Left lung (tissue), 10 donors: ENCODE results near the gene GCGR. TPM values are rescaled to one million over a fixed set of nuclear protein-coding genes. Genes with fewer than 3 reads are reported as not detected.

Experiments
- ATAC-seq: fragments of 200-7000 bp; cut with Tn5 transposase; one replicate; pipeline ENCODE4 v1.9.1; 2020; ENCODE audit warnings: moderate library complexity
- DNase-seq, 4 donors: peaks; one replicate each; pipeline ENCODE4 v3.0.0-alpha.2; 2013 to 2020
- H3K27ac ChIP-seq, 2 donors: fragments of 200-600 bp; sonication (generic) in 1 of 2; one replicate each; pipeline versions ENCODE4 v1.5.0 to v1.8.0; 2020 to 2021
- H3K27me3 ChIP-seq, 2 donors: fragments of 200-600 bp; sonication (generic) in 1 of 2; one replicate each; pipeline versions ENCODE4 v1.5.0 to v1.8.0; 2020 to 2021
- H3K36me3 ChIP-seq, 2 donors: fragments of 200-600 bp; sonication (generic) in 1 of 2; one replicate each; pipeline versions ENCODE4 v1.5.0 to v1.8.0; 2020 to 2021
- H3K4me1 ChIP-seq, 2 donors: fragments of 200-600 bp; one replicate each; pipeline ENCODE4 v1.8.0; 2021
- H3K4me3 ChIP-seq, 2 donors: fragments of 200-600 bp; sonication (generic) in 1 of 2; one replicate each; pipeline versions ENCODE4 v1.5.0 to v1.8.0; 2020 to 2021; ENCODE audit warnings: mild to moderate bottlenecking in 1 of 2
- H3K9me3 ChIP-seq, 2 donors: fragments of 200-600 bp; sonication (generic) in 1 of 2; one replicate each; pipeline versions ENCODE4 v1.5.0 to v1.8.0; 2020 to 2021
- CTCF ChIP-seq, 2 donors: fragments of 200-600 bp; sonication (generic) in 1 of 2; IDR thresholded peaks; one replicate each; pipeline versions ENCODE4 v1.5.0 to v1.8.0; 2021; ENCODE audit warnings: antibody characterized with exemption in 2 of 2
- intact Hi-C, 2 donors: fragments of 100-400 bp; cut with DNase I; formaldehyde crosslinking; loops; one replicate each; pipeline versions ENCODE4 v1.11.2 to v1.14.2; 2022
- polyA plus RNA-seq, 6 donors: library from polyadenylated mRNA; unstranded; fragments of 120-200 nt; gene quantifications; one replicate each; pipeline ENCODE4 v1.2.1, GENCODE V29; 2013; ENCODE audit not compliant: insufficient read length in 6 of 6
- total RNA-seq, 2 donors: library from RNA; stranded (reverse); fragmentation: NEBNext Ultra II Directional; extraction: Animal tissue kit (Norgen Biotek cat#: 25700); gene quantifications; one replicate each; pipeline ENCODE4 v1.2.1, GENCODE V29; 2021
- donor health status: DM: no; HTN: yes; CAD: no.
- donor health status: DM: no; HTN: no; CAD: no.

GCGR gene
- total and polyA plus RNA-seq, 8 donors: 0.13 to 0.37 (median 0.26) TPM; not detected in 3

GRCh38 chr17:81808778-81809555 is 5.0 kb downstream of the GCGR start:
- H3K9me3 ChIP-seq: no peaks in the 10 kb centered on the region
- no peak for ATAC-seq
- no peak overlapping the region for H3K27ac ChIP-seq
- peaks cover 0 to 11% of the 10 kb centered on the region in 2 donors for H3K4me1 ChIP-seq
- intact Hi-C loops: no loop called here
- peaks cover 13 to 93% of the 10 kb centered on the region in 2 donors for H3K27me3 ChIP-seq
- no peaks in the 10 kb centered on the region for H3K36me3 ChIP-seq
- DNase-seq: no peak
- H3K4me3 ChIP-seq: no peak overlapping the region
- TF ChIP-seq CTCF (IDR thresholded peaks at IDR 0.05): no peak

GRCh38 chr17:81809556-81809998 is 5.6 kb downstream of the GCGR start:
- Histone ChIP-seq H3K4me1 (peaks cover 0 to 5% of the 10 kb centered on the region in 2 donors), H3K36me3 (no peaks in the 10 kb centered on the region), H3K27me3 (peaks cover 6 to 87% of the 10 kb centered on the region in 2 donors), H3K9me3 (no peaks in the 10 kb centered on the region), H3K27ac (no peak overlapping the region), H3K4me3 (no peak overlapping the region)
- no peak for ATAC-seq
- TF ChIP-seq CTCF (IDR thresholded peaks at IDR 0.05): no peak
- DNase-seq: no peak
- intact Hi-C loops: no loop called here

- Histone ChIP-seq H3K27ac (no peak overlapping the region), H3K27me3 (peaks cover 0 to 82% of the 10 kb centered on the region in 2 donors), H3K36me3 (no peaks in the 10 kb centered on the region), H3K9me3 (no peaks in the 10 kb centered on the region), H3K4me1 (no peaks in the 10 kb centered on the region), H3K4me3 (no peak overlapping the region)
- no peak for TF ChIP-seq CTCF (IDR thresholded peaks at IDR 0.05)
- no peak for DNase-seq
- no peak for ATAC-seq
- intact Hi-C loops: no loop called here
Observed at GRCh38 chr17:81810476-81810875, 6.5 kb downstream of the GCGR start.

GRCh38 chr17:81810892-81811704 is 7.1 kb downstream of the GCGR start:
- no peaks in the 10 kb centered on the region for H3K9me3 ChIP-seq
- no peak for TF ChIP-seq CTCF (IDR thresholded peaks at IDR 0.05)
- H3K36me3 ChIP-seq: no peaks in the 10 kb centered on the region
- peaks cover 0 to 81% of the 10 kb centered on the region in 2 donors for H3K27me3 ChIP-seq
- H3K27ac ChIP-seq: no peak overlapping the region
- intact Hi-C loops: no loop called here
- ATAC-seq (no peak), DNase-seq (no peak)
- no peak overlapping the region for H3K4me3 ChIP-seq
- H3K4me1 ChIP-seq: no peaks in the 10 kb centered on the region
